Hippocampal formation (tissue), 2 donors: ENCODE measurements around the gene DNAH17.

Experiments
- DNase-seq, 2 donors: peaks; one replicate each; lab custom pipeline; 2025; lab: John Stamatoyannopoulos, UW

The DNAH17 gene

GRCh38 chr17:78454346-78454745 lies 122.8 kb downstream of the DNAH17 start:
- no peak for DNase-seq

GRCh38 chr17:78451753-78452152 lies 125.4 kb downstream of the DNAH17 start:
- DNase-seq = no peak

GRCh38 chr17:78450696-78451345 lies 126.4 kb downstream of the DNAH17 start:
- no peak for DNase-seq

GRCh38 chr17:78449983-78450595 lies 127.1 kb downstream of the DNAH17 start:
- DNase-seq = no peak

GRCh38 chr17:78448356-78448993 lies 128.7 kb downstream of the DNAH17 start:
- no peak for DNase-seq

GRCh38 chr17:78446833-78447232 lies 130.4 kb downstream of the DNAH17 start:
- DNase-seq = no peak

GRCh38 chr17:78444392-78444791 lies 132.8 kb downstream of the DNAH17 start:
- DNase-seq = no peak

GRCh38 chr17:78442648-78443218 lies 134.5 kb downstream of the DNAH17 start:
- DNase-seq = no peak

GRCh38 chr17:78441271-78441971 lies 135.8 kb downstream of the DNAH17 start:
- no peak for DNase-seq

GRCh38 chr17:78438694-78439325 lies 138.4 kb downstream of the DNAH17 start:
- DNase-seq = no peak

- DNase-seq = no peak
Observed at GRCh38 chr17:78438271-78438691, 138.9 kb downstream of the DNAH17 start.

GRCh38 chr17:78437508-78438169 lies 139.6 kb downstream of the DNAH17 start:
- no peak for DNase-seq

- no peak for DNase-seq
Observed at GRCh38 chr17:78435330-78436005, 141.7 kb downstream of the DNAH17 start.

- DNase-seq = no peak
Observed at GRCh38 chr17:78434455-78435329, 142.5 kb downstream of the DNAH17 start.

GRCh38 chr17:78433780-78434335 lies 143.3 kb downstream of the DNAH17 start:
- no peak for DNase-seq

GRCh38 chr17:78433013-78433727 lies 144.0 kb downstream of the DNAH17 start:
- DNase-seq = no peak

GRCh38 chr17:78432226-78433012 lies 144.8 kb downstream of the DNAH17 start:
- DNase-seq = peak; percentile 35 to 84

GRCh38 chr17:78431692-78431958 lies 145.6 kb downstream of the DNAH17 start:
- DNase-seq = no peak
